Activated CD8-positive, alpha-beta memory T cell treated with anti-CD3 and anti-CD28 coated beads, Interleukin-2, amount 50 U/mL, for 48 hours (primary cell): ENCODE data around the gene HKDC1.
"Not testable (repeated sequence)": the region's sequence is repeated elsewhere in the genome, so short reads cannot be mapped to it uniquely, and the experiment has no call there.

Experiments
- DNase-seq: peaks from one replicate; pipeline ENCODE4 v3.0.0-alpha.2; 2020

Gene HKDC1

DNA sequence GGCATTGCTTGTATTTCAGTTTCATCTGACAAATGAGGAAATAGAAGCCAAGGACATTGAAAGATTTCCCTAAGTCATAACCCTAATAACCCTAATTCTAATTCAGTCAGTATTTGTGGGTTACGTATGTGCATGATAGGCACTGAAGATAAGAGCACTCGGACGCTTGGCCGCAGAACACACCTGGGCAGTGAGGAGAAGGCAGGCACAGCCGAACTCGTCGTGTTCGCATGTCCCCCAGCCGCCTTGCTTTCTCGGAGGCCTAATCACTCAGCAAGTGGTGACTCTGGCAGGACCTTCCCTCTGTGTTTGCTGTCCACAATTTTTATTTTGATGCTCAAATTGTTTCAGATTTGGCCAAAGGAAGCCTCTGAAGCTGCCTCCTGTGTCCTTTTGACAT is 23.7 kb downstream of the HKDC1 start:
- no peak for DNase-seq

DNA sequence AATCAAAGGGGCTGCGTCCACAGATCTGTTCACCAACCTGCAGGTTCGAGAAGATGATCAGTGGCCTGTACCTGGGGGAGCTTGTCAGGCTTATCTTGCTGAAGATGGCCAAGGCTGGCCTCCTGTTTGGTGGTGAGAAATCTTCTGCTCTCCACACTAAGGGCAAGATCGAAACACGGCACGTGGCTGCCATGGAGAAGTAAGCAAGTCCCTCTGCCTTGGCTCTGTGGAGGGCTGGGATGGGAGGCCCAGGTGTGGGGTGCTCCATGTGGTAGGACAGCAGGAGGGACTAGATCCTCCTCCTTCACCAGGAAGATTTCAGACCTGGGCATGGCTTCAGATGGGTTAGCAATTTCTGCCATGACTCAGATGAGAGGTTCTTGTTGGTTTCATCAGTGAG is 25.9 kb downstream of the HKDC1 start:
- DNase-seq: no peak

DNA sequence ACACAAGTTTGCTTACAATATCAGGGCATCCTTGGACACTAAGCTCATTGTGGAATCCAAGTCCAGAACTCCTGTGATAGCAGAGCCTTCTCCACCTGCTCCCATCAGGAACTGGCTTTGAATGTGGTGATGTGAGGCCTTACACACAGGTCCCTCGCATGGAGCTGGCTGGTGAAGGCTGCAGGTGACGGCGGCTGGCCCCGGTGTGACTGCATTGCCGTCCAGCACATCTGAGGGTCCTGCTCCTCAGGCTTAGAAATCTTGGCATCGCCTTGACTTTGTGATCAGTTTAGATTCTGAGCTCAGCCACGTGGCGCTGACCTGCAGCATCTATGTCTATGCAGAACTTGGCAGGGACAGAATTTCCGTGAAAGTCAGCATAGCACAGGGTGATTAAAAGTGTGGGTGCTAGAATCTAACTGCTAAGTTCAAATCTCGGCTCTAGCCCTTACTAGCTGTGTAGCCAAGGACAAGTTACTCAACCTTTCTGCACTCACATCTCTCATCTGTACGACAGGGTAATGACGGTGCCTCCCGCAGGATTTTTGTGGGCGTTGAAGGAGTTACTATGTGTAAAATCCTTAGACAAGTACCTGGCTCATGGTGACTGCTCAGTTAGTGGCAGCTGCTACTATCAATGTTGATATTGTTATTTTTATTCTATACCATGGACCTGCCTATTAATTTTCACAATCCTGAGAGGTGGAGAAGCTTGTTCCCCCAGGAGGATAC is 26.6 kb downstream of the HKDC1 start:
- DNase-seq: no peak

DNA sequence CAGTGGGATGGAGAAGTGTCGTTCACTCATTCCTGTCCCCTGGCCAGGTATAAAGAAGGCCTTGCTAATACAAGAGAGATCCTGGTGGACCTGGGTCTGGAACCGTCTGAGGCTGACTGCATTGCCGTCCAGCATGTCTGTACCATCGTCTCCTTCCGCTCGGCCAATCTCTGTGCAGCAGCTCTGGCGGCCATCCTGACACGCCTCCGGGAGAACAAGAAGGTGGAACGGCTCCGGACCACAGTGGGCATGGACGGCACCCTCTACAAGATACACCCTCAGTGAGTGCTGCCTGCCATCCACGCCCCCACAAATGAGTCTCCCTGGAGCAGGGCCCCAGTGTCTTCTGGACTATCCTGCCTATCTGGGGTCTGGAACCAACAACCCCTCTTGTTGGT is 27.2 kb downstream of the HKDC1 start:
- DNase-seq: no peak

DNA sequence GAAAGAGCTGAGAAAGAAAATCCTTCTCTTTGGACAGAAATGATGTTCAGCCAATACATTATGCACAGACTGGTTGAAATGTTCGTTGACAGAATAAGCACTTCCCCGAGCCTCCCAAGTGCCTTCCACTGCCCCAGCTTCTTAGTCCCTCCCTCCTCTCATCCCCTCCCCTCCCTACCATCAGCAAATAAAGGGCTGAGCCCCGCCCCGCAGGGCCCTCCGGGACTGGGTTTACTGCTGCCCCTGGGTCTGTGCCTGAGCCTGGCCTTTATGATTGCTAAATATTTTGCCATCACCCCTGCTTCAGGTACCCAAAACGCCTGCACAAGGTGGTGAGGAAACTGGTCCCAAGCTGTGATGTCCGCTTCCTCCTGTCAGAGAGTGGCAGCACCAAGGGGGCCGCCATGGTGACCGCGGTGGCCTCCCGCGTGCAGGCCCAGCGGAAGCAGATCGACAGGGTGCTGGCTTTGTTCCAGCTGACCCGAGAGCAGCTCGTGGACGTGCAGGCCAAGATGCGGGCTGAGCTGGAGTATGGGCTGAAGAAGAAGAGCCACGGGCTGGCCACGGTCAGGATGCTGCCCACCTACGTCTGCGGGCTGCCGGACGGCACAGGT is 28.1 kb downstream of the HKDC1 start:
- no peak for DNase-seq

DNA sequence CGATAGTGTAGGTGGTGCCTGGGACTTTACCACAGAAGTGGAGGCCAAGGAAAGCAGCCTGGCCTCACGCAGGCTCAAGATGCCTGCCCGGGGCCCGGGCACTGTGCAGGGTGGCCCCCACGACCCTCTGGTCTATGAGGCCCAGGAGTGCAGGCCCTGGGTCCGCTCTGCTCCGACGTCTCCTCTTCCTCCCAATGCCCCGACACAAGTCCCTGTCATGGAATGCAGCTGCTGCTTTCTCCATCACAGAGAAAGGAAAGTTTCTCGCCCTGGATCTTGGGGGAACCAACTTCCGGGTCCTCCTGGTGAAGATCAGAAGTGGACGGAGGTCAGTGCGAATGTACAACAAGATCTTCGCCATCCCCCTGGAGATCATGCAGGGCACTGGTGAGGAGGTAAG is 29.9 kb downstream of the HKDC1 start:
- no peak for DNase-seq

DNA sequence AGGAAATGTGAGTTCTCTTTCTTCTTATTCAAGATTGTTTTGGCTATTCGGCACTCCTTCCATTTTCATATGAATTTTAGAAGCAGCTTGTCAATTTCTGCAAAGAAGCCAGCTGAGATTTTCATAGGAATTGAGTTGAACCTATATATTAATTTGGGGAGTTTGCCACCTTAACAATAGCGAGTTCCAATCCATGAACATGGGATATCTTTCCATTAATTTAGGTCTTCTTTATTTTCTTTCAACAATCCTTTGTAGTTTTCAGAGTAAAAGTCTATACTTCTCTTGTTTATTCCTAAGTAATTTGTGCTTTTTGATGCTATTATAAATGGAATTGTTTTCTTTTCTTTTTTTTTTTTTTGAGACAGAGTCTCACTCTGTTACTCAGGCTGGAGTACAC is 31.3 kb downstream of the HKDC1 start:
- DNase-seq: not testable (repeated sequence)

DNA sequence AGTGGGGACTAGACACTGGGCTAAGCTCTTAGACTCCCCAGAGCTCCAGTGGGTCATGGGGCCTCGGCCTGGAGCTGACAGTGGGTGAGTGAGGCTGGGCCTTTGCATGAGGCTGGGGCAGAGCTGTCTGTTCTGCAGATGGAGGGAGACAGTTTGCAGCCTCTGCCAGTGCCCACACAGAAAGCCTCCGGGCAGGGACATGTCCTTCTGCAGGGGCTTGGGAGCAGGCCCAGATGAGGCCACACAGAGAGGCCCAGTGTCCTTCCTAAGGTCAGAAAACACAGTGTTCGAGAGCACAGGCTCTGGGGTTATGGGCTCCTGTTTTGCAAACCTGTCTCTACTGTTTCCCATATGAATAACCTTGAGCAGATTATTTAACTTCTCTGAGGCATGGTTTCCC is 33.0 kb downstream of the HKDC1 start:
- DNase-seq: no peak

DNA sequence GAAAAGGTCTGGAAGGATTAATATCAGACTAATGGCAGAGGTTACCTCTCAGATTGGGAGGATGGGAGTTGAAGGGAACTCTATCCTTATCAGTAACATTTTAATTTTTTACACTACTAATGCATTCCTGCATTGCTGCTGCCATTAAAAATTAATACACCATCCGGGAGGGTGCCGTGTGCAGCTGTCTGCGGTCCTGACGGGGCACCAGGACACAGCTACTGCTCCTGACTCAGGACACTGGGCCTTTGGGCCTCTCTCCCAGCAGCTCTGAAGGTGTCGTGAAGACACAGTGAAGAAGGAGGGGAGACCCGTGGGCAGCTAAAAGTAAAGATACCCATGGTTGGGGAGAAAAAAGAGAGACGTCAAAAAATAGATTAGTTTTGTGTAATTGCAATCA is 34.7 kb downstream of the HKDC1 start:
- no peak for DNase-seq

DNA sequence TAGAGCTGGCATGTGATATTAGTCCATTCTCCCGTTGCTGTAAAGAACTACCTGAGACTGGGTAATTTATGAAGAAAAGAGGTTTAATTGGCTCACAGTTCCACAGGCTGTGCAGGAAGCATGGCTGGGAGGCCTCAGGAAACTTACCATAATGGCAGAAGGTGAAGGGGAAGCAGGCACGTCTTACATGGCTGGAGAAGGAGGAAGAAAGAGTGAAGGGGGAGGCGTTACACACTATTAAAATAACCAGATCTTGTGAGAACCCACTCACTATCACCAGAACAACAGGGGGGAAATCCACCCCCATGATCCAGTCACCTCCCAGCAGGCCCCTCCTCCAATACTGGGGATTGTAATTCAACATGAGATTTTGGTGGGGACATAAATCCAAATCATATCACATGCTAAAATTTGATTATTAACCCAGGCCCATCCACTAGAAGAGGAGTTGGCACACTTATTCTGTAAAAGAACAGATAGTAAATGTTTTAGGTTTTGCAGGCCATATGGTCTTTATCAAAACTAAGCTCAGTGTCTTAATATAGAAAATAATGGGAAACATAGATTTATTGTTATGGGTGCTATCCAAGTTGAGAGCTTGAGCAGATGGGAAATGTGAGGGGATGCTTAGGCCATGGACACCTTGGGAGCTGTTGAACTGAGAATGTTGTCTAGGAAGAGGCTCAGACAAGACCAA is 39.6 kb downstream of the HKDC1 start:
- DNase-seq: no peak

DNA sequence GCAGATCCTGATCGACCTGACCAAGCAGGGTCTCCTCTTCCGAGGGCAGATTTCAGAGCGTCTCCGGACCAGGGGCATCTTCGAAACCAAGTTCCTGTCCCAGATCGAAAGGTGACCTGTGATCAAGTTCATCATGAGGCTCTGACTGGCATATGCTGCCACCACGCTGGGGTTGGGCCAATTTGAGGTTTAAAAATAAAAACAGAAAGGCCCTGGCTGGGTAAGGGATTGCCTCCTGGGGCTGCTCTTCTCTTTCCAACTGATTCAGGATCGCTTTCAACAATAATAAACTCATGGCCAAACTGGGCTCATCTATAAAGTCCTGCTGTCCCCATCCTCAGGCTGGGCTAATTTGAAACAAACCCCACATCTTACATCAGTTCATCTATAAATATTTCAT is 41.1 kb downstream of the HKDC1 start:
- DNase-seq: no peak

DNA sequence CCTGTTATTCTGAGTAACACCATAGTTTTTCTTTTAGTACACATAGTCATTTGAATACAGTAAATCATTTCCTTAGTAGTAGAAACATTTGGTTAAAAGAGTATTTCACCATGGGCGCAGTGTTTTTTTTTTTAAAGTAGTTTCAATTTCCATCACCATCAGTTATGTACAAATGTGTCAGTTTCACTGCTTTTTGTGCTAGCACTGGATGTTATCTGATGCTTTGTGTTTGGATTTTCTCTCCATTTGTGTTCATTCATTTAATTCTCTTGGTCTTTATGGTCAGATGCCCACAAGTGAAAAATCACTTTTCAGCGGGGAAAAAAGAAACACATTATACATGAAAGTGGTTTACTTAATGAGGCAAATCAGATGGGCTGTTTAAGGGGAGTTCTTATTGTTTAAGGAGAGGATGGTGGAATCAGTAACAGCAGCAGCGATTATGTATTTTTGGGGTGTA is 42.2 kb downstream of the HKDC1 start:
- DNase-seq: no peak

DNA sequence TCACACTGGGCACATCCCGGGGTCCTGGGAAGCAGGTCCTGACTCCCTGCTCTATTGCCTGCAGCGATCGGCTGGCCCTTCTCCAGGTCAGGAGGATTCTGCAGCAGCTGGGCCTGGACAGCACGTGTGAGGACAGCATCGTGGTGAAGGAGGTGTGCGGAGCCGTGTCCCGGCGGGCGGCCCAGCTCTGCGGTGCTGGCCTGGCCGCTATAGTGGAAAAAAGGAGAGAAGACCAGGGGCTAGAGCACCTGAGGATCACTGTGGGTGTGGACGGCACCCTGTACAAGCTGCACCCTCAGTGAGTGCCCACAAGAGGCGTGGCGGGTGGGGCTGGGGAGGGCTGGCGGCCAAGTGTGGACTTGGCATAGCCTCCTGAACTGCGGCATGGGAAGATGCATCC is 45.4 kb downstream of the HKDC1 start:
- DNase-seq: no peak

DNA sequence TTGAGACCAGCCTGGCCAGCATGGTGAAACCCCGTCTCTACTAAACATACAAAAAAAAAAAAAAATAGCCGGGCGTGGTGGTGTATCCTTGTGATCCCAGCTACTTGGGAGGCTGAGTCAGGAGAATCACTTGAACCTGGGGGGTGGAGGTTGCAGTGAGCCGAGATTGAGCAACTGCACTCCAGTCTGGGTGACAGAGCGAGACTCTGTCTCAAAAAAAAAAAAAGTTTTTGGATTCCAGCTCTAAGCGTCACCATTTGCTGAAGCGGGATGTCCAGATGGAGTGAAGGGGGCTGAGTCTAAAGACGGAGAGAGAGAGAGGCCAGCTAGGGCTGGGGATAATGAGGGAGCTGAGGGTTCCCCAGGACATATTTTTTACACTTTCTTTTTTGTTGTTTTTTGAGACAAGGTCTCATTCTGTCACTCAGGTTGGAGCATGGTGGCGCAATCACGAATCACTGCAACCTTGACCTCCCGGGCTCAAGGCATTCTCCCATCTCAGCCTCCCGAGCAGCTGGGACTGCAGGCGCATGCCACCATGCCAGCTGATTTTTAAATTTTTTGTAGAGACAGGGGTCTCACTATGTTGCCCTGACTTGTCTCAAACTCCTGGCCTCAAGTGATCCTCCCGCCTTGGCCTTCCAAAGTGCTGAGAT is 48.8 kb downstream of the HKDC1 start:
- DNase-seq: no peak

DNA sequence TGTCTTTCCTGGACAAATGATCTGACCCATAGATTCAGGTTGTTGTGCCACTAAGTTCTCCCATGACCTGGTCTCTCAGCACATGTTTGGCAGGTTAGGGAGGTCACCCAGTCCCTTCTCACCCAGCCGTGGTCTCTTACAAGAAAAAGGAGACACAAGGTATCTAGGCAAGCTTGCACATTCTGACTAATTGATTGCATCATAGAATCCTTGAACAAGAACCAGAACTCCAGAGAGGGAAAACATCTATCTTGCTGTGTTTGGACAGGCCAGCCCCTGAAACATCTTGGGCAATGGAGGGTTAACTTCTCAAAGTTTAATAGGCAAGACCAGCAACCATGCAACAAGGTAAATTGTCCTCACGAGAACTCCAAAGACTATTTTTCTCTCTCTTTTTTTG is 49.6 kb downstream of the HKDC1 start:
- no peak for DNase-seq

DNA sequence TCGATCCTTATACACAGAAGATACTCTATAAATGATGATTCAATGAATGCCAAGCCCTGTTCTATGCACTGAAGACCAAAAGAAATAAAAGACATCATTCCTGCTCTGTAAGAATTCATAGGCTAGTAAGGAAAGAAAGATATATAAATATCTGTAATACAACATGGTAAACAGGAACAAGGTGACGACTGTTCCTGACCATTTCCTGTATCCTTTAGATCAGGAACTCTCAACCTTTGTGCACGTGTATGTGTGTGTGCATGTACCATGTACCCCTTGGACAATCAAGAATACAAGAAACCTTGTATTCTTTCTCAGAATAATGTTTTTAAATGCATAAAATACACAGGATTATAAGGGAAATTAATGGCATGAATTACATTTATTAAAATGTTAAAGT is 50.9 kb downstream of the HKDC1 start:
- DNase-seq: no peak

DNA sequence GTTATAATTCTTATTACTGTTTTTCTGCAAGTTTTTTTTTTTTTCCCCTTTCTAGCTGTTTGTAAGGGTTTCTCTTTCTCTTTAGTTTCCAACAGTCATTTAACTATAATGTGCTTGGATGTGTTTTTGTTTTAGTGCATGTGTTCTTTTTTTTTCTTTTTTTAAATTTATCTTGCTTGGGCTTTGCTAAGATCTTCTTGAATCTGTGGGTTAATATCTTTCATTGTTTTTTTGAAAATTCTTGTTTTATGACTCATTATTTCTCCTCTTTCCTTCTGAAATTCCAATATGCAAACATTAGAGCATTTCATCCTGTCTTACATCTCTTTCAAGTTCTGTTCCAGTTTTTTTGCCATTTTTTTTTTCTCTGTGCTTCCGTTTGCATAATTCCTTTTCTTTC is 52.5 kb downstream of the HKDC1 start:
- no peak for DNase-seq

DNA sequence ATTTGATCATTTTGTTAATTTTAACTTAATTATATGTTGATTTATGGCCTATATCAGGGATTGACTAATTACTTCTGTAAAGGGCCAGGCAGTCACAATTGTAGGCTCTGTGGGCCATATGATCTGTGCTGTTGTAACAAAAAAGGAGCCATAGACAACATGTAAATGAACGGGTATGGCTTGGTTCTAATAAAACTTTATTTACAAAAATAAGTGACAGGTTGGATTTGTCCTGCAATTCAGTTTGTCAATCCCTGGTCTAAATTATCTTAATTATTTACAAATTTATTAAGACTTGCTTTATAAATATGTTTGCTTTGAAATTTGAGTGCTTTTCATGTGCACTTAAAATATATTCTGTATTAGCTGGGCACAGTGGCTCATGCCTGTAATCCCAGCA is 55.3 kb downstream of the HKDC1 start:
- no peak for DNase-seq

DNA sequence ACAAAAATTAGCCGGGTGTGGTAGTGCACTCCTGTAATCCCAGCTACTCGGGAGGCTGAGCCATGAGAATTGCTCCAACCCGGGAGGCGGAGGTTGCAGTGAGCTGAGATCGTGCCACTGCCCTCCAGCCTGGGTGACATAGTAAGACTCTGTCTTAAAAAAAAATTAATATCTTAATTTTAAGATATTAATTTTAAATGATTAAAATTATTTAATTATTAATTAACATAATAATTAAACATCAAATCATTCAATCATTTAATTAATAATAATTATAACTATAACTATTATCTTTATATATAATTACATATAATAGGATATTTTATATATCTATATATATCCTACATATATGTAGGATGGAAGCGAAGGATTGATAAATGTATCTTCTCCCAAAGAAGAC is 56.4 kb downstream of the HKDC1 start:
- DNase-seq: no peak

DNA sequence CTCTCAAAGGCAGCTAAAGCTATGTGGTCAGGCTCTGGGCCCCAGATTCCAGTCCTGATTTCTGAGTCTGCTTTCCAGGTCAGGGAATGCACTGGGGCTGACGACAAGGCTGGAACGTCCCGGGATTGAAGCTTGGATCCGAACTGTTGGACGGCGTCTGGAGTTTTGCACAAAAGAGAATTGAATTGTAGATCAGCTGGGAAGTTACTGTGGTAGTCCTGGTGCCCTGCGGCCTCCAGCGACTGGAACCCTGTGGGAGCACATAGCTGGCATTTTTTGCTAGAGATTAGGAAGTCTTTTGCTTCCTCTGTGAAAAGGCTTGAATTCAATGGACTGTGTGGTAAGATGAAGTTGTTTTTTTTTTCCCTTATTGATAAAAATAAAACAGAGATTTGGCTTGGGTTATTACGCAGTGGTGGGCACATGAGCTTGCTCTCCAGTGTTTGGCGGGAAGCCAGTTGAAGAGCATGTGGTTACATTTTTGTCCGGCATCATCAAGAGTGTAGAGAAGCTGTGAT is 58.4 kb downstream of the HKDC1 start, which contains the start of gene HK1:
Gene HK1, plus strand, starts transcription at position 51 of the 518 bp plus-strand sequence.
- DNase-seq: no peak

DNA sequence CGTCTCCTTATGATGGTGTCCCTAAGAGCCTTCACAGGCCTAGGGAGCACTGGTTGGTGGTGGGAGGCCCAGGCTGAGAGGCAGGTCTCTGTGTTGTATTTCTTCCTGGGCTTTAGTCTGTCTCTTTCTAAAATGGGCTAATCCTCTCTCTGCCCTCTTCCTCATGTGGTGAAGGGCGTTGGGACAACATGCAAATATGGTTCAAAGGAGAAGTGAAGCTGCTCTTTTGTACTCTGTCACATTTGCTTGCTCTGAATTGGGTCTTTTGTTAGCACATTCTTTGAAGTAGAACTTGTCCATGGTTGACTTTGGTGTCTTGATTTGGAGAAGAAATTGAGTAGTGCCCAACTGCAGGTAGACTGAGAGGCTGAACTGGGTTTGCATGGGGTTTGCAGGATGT is 59.0 kb downstream of the HKDC1 start:
- DNase-seq: no peak

DNA sequence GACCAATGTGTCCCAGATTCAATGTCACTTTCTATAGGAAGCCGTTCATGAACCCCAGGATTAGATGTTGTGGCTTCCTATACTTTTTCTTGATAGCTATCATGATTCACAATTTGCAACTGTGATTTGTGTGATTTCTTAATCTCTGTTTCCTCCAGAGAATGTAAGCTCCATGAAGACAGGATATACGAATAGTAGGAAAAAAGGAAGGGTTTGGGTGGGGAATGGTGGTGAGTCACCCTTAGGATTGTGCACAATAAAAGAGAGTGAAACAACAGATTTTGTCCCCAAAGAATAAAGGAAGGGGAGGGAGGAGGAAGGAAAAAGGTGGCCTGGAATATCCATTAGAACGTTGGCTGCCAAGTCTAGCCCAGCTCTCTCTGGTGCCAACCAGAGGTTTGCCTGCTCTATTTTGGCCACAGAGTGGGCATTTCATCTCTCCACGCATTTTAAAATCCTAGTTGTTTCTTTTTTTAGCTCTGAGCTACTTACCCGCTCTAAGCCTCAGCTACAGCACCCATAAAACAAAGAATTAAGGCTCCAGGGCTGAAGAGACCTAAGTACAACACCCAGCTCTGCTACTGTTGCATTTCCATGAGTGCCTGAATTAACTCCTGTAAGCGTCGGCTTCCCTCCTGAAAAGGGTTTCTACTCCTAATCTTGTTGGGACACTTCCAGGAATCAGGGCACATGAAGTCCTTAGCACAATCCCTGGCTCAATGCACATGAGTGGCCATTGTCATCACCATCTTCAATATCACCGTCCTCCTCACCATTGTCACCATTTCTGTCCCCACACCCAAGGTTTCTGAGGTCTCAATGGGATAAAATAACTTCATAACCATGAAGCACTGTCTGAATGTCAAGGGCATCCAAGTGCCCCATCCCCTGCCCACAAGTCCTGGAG is 61.6 kb downstream of the HKDC1 start:
- no peak for DNase-seq
